Measurements from ENCODE around the gene MT1F.
A peak's percentile ranks its signal among the peaks of the same experiment; 100 is the strongest.

MT1F gene

GRCh38 chr16:56629531-56629930 is 28.2 kb upstream of the MT1F start:
- Histone ChIP-seq H3K4me3 (ENCODE audit: low read length) (no peak overlapping the region), H3K9ac (ENCODE audit: low read length) (no peak overlapping the region), H3K4me1 (ENCODE audit: control insufficient read depth, insufficient read depth, low read length) (peaks cover 24% of the 10 kb centered on the region), H3K9me3 (ENCODE audit: control insufficient read depth, low read length) (no peaks in the 10 kb centered on the region), H3K27me3 (ENCODE audit: control insufficient read depth, insufficient read depth, low read length) (peaks cover 28% of the 10 kb centered on the region), H3K36me3 (ENCODE audit: control insufficient read depth, insufficient read depth, low read length) (no peaks in the 10 kb centered on the region)

DNA sequence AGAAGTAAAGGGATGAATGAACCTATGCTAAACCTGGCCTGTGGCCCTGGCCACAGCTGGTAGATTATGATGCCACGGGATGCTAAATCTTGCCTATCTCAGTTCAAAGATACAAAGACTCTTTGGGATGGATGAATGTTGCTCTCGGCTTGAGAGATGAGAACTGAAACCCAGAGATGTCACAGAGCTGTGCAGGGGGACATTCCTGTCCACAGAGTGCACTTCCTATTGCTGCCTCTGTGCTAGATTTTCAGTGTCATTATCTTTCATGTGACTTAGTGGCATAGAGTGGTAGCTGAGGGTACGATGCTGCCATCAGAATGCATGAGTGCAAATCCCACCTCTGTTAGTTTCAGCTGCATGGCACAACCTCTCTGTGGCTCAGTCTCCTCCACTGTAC is 27.6 kb upstream of the MT1F start:
- no peaks in the 10 kb centered on the region for H3K36me3 ChIP-seq (ENCODE audit: control insufficient read depth, insufficient read depth, low read length)
- peaks cover 34% of the 10 kb centered on the region for H3K27me3 ChIP-seq (ENCODE audit: control insufficient read depth, insufficient read depth, low read length)
- no peak overlapping the region for H3K9ac ChIP-seq (ENCODE audit: low read length)
- H3K4me1 ChIP-seq (ENCODE audit: control insufficient read depth, insufficient read depth, low read length), result peaks cover 27% of the 10 kb centered on the region
- H3K4me3 ChIP-seq (ENCODE audit: low read length), result no peak overlapping the region
- H3K9me3 ChIP-seq (ENCODE audit: control insufficient read depth, low read length), result no peaks in the 10 kb centered on the region

GRCh38 chr16:56631197-56631596 is 26.6 kb upstream of the MT1F start:
- Histone ChIP-seq H3K4me1 (ENCODE audit: control insufficient read depth, insufficient read depth, low read length) (peaks cover 29% of the 10 kb centered on the region), H3K9me3 (ENCODE audit: control insufficient read depth, low read length) (no peaks in the 10 kb centered on the region), H3K9ac (ENCODE audit: low read length) (no peak overlapping the region), H3K36me3 (ENCODE audit: control insufficient read depth, insufficient read depth, low read length) (no peaks in the 10 kb centered on the region), H3K27me3 (ENCODE audit: control insufficient read depth, insufficient read depth, low read length) (peaks cover 45% of the 10 kb centered on the region), H3K4me3 (ENCODE audit: low read length) (no peak overlapping the region)

GRCh38 chr16:56631832-56632155 is 26.0 kb upstream of the MT1F start:
- peak overlapping the region; percentile 78 for H3K9ac ChIP-seq (ENCODE audit: low read length)
- H3K36me3 ChIP-seq (ENCODE audit: control insufficient read depth, insufficient read depth, low read length), result no peaks in the 10 kb centered on the region
- peaks cover 29% of the 10 kb centered on the region for H3K4me1 ChIP-seq (ENCODE audit: control insufficient read depth, insufficient read depth, low read length)
- H3K27me3 ChIP-seq (ENCODE audit: control insufficient read depth, insufficient read depth, low read length), result peaks cover 50% of the 10 kb centered on the region
- peak overlapping the region; percentile 25 for H3K4me3 ChIP-seq (ENCODE audit: low read length)
- H3K9me3 ChIP-seq (ENCODE audit: control insufficient read depth, low read length), result no peaks in the 10 kb centered on the region

DNA sequence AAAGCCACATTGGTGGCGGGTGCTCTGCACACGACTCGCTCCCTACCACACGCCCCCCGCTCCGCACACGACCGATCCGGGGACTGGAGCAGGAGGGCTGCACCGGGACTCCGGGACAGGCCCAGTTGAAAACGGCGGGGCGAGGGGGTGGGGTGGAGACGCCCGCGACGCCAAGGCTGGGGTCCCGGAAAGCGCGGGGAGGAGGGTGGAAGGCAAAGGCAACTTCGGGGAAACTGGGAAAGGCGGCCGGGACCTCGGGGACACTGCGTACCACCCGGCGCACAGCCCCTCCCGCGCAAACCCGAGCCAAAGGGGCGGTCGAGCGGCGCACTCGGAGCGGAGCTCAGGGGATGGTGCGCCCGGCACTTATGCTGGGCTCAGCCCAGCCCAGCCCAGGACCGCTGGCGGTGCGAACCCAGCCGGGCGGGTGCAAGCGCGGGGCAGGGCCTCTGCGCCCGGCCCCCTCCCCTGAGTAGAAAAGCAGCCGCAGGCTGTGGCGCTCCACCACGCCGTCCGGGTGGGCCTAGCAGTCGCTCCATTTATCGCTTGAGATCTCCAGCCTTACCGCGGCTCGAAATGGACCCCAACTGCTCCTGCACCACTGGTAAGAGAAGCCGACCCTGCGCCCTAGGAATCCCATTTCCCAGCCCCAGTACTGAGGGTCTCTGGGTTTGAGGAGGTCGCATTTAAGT is 25.5 kb upstream of the MT1F start, which contains the start of gene MT1M:
Gene MT1M (plus strand): TSS at position 504 of the 692 bp plus-strand sequence. CDS start 73 bp downstream, at position 577.
- Histone ChIP-seq H3K4me3 (ENCODE audit: low read length) (peak within 1 kb of the TSS; percentile 25), H3K9ac (ENCODE audit: low read length) (peak within 1 kb of the TSS; percentile 78), H3K9me3 (ENCODE audit: control insufficient read depth, low read length) (no peaks in the 10 kb centered on the region), H3K4me1 (ENCODE audit: control insufficient read depth, insufficient read depth, low read length) (peaks cover 24% of the 10 kb centered on the region), H3K36me3 (ENCODE audit: control insufficient read depth, insufficient read depth, low read length) (no peaks in the 10 kb centered on the region), H3K27me3 (ENCODE audit: control insufficient read depth, insufficient read depth, low read length) (peaks cover 50% of the 10 kb centered on the region)

GRCh38 chr16:56632848-56633365 is 24.9 kb upstream of the MT1F start:
- peaks cover 55% of the 10 kb centered on the region for H3K27me3 ChIP-seq (ENCODE audit: control insufficient read depth, insufficient read depth, low read length)
- H3K4me1 ChIP-seq (ENCODE audit: control insufficient read depth, insufficient read depth, low read length), result peaks cover 28% of the 10 kb centered on the region

GRCh38 chr16:56633535-56633934 is 24.2 kb upstream of the MT1F start:
- Histone ChIP-seq H3K36me3 (ENCODE audit: control insufficient read depth, insufficient read depth, low read length) (no peaks in the 10 kb centered on the region), H3K27me3 (ENCODE audit: control insufficient read depth, insufficient read depth, low read length) (peaks cover 57% of the 10 kb centered on the region), H3K4me3 (ENCODE audit: low read length) (no peak overlapping the region), H3K9ac (ENCODE audit: low read length) (peak overlapping the region; percentile 78), H3K4me1 (ENCODE audit: control insufficient read depth, insufficient read depth, low read length) (peaks cover 34% of the 10 kb centered on the region), H3K9me3 (ENCODE audit: control insufficient read depth, low read length) (no peaks in the 10 kb centered on the region)

More at GRCh38 chr16:56632848-56633365, 24.9 kb upstream of the MT1F start:
- peak overlapping the region; percentile 15 for H3K4me3 ChIP-seq (ENCODE audit: low read length)
- H3K9me3 ChIP-seq (ENCODE audit: control insufficient read depth, low read length), result no peaks in the 10 kb centered on the region
- H3K9ac ChIP-seq (ENCODE audit: low read length), result peak overlapping the region; percentile 78
- H3K36me3 ChIP-seq (ENCODE audit: control insufficient read depth, insufficient read depth, low read length), result no peaks in the 10 kb centered on the region

- no peak overlapping the region for H3K4me3 ChIP-seq (ENCODE audit: low read length)
- no peaks in the 10 kb centered on the region for H3K36me3 ChIP-seq (ENCODE audit: control insufficient read depth, insufficient read depth, low read length)
- H3K27me3 ChIP-seq (ENCODE audit: control insufficient read depth, insufficient read depth, low read length), result peaks cover 57% of the 10 kb centered on the region
- no peak overlapping the region for H3K9ac ChIP-seq (ENCODE audit: low read length)
- peaks cover 46% of the 10 kb centered on the region for H3K4me1 ChIP-seq (ENCODE audit: control insufficient read depth, insufficient read depth, low read length)
- no peaks in the 10 kb centered on the region for H3K9me3 ChIP-seq (ENCODE audit: control insufficient read depth, low read length)
These were observed 22.9 kb upstream of the MT1F start for GRCh38 chr16:56634715-56635440.

DNA sequence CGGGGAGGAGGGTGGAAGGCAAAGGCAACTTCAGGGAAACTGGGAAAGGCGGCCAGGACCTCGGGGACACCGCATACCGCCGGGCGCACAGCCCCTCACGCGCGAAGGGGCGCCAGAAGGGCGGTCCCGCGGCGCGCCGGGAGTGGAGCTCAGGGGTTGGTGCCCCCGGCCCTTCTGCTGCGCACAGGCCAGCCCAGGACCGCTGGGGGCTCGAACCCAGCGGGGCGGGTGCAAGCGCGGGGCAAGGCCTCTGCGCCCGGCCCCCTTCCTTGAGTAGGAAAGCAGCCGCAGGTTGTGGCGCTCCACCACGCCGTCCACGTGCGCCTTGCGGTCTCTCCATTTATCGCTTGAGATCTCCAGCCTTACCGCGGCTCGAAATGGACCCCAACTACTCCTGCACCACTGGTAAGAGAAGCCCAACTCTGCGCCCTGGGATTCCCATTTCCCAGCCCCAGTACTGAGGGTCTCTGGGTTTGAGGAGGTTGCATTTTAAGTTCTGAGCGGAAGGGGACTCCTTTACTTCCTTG is 22.3 kb upstream of the MT1F start:
- Histone ChIP-seq H3K4me1 (ENCODE audit: control insufficient read depth, insufficient read depth, low read length) (peaks cover 46% of the 10 kb centered on the region), H3K4me3 (ENCODE audit: low read length) (no peak overlapping the region), H3K9ac (ENCODE audit: low read length) (no peak overlapping the region), H3K9me3 (ENCODE audit: control insufficient read depth, low read length) (no peaks in the 10 kb centered on the region), H3K36me3 (ENCODE audit: control insufficient read depth, insufficient read depth, low read length) (no peaks in the 10 kb centered on the region), H3K27me3 (ENCODE audit: control insufficient read depth, insufficient read depth, low read length) (peaks cover 57% of the 10 kb centered on the region)

DNA sequence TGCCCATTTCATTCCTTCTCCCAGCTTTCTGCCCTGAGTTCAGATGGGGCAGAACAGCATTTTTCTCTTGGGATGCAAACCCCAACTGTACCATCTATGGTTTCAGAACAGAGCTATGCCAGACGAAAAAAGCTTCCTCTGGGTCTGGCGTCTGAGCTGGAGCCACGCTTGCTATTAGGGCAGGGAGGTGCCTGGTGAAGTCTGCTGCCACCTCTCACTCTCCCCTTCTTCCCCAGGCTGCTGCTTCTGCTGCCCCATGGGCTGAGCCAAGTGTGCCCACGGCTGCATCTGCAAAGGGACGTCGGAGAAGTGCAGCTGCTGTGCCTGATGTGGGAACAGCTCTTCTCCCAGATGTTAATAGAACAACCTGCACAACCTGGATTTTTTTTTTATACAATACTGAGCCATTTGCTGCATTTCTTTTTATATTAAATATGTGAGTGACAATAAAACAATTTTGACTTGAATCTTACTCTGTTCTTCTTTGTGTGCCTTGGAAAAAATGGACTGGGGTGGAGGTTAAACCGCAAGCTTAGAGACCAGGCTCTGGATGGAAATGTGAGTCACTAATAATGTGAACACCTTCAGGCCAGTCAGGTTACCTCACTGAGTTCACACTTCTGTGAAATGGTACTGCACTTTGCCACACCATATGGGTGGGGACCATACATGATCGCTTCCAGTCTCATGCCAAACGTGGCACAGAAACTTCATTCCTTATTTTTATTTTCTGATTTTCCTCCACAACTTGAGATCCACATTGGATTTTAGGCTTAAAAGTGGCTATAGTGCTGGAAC is 20.9 kb upstream of the MT1F start:
- peaks cover 54% of the 10 kb centered on the region for H3K27me3 ChIP-seq (ENCODE audit: control insufficient read depth, insufficient read depth, low read length)
- H3K36me3 ChIP-seq (ENCODE audit: control insufficient read depth, insufficient read depth, low read length), result no peaks in the 10 kb centered on the region
- H3K4me1 ChIP-seq (ENCODE audit: control insufficient read depth, insufficient read depth, low read length), result peaks cover 44% of the 10 kb centered on the region
- H3K9me3 ChIP-seq (ENCODE audit: control insufficient read depth, low read length), result no peaks in the 10 kb centered on the region
- H3K4me3 ChIP-seq (ENCODE audit: low read length), result no peak overlapping the region
- no peak overlapping the region for H3K9ac ChIP-seq (ENCODE audit: low read length)

- H3K27me3 ChIP-seq (ENCODE audit: control insufficient read depth, insufficient read depth, low read length), result peaks cover 43% of the 10 kb centered on the region
- no peaks in the 10 kb centered on the region for H3K9me3 ChIP-seq (ENCODE audit: control insufficient read depth, low read length)
- H3K4me1 ChIP-seq (ENCODE audit: control insufficient read depth, insufficient read depth, low read length), result peaks cover 43% of the 10 kb centered on the region
- peak within 1 kb of the TSS; percentile 22 for H3K4me3 ChIP-seq (ENCODE audit: low read length)
- H3K36me3 ChIP-seq (ENCODE audit: control insufficient read depth, insufficient read depth, low read length), result no peaks in the 10 kb centered on the region
- H3K9ac ChIP-seq (ENCODE audit: low read length), result peak within 1 kb of the TSS; percentile 58
These were observed 19.7 kb upstream of the MT1F start, which contains the start of gene MT1A for GRCh38 chr16:56637814-56638750. Gene MT1A, plus strand, starts transcription at chr16:56638666. Its CDS starts 73 bp downstream, at chr16:56638739.

Data from mucosa of stomach (tissue), 1 donor.